SK-N-SH (cell line): Measurements from ENCODE around the gene ESYT3.

Source experiments
- MEF2A ChIP-seq: IDR thresholded peaks from 2 replicates; pipeline ENCODE4 v1.4.0; 2012; ENCODE audit warnings: low read depth, borderline replicate concordance
- POLR2AphosphoS5 ChIP-seq: IDR thresholded peaks from 2 replicates; pipeline ENCODE4 v1.6.1; 2012; ENCODE audit warnings: low read depth, low read length
- RAD21 ChIP-seq: IDR thresholded peaks from 2 replicates; pipeline ENCODE4 v1.6.1; 2012; ENCODE audit warnings: mild to moderate bottlenecking, low read length
- RFX5 ChIP-seq: IDR thresholded peaks from 2 replicates; pipeline ENCODE4 v1.6.1; 2012; ENCODE audit warnings: mild to moderate bottlenecking, improper control_type of control experiment, low read length
- SMC3 ChIP-seq: IDR thresholded peaks from 2 replicates; pipeline ENCODE4 v1.6.1; 2012; ENCODE audit warnings: low read depth, low read length, improper control_type of control experiment
- TCF12 ChIP-seq: IDR thresholded peaks from 2 replicates; pipeline ENCODE4 v1.4.0; 2012
- YY1 ChIP-seq: IDR thresholded peaks from 2 replicates; pipeline ENCODE4 v1.4.0; 2012; ENCODE audit warnings: low read depth, mild to moderate bottlenecking
- TF ChIP-seq, protein P1 (sequence below): fragments of 200-600 bp; sonication (generic); IDR thresholded peaks from 2 replicates; pipeline ENCODE4 v1.6.1; 2017; ENCODE audit warnings: antibody characterized with exemption, mild to moderate bottlenecking, moderate library complexity
- TF ChIP-seq, protein P2 (sequence below): IDR thresholded peaks from 2 replicates; pipeline ENCODE4 v1.4.0; 2012; ENCODE audit warnings: low read depth
- TF ChIP-seq, protein P3 (sequence below): fragments of 150-350 bp; IDR thresholded peaks from 2 replicates; pipeline ENCODE4 v1.6.1; 2017; ENCODE audit warnings: antibody characterized with exemption, low read length, low read depth, borderline replicate concordance
- TF ChIP-seq, protein P4 (sequence below): IDR thresholded peaks from 2 replicates; pipeline ENCODE4 v1.6.1; 2012; ENCODE audit warnings: mild to moderate bottlenecking, low read depth, low read length, moderate library complexity
- TF ChIP-seq, protein P5 (sequence below): fragments of 150-350 bp; IDR thresholded peaks from 2 replicates; pipeline ENCODE4 v1.6.1; 2016; ENCODE audit warnings: mild to moderate bottlenecking, low read depth, low read length

DNA sequence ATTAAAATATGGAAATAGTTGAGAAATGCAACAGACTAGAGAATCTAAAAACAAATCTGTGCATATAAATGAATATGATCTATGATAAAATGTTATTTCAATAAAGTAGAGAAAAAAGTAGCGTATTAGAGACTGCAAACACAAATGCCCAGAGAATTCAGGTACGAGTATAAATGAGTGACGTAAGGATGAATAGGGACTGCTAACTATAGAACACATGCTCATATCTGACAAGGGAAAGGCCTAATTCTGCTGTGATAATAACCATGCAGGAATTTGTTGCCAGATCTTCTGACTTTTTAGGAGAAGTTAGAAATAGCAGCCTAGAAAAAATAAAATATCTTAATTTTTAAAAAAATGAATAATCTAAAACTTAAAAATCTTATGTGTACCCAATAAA, 73.1 kb downstream of the ESYT3 start:
- TF ChIP-seq, protein P1, sequence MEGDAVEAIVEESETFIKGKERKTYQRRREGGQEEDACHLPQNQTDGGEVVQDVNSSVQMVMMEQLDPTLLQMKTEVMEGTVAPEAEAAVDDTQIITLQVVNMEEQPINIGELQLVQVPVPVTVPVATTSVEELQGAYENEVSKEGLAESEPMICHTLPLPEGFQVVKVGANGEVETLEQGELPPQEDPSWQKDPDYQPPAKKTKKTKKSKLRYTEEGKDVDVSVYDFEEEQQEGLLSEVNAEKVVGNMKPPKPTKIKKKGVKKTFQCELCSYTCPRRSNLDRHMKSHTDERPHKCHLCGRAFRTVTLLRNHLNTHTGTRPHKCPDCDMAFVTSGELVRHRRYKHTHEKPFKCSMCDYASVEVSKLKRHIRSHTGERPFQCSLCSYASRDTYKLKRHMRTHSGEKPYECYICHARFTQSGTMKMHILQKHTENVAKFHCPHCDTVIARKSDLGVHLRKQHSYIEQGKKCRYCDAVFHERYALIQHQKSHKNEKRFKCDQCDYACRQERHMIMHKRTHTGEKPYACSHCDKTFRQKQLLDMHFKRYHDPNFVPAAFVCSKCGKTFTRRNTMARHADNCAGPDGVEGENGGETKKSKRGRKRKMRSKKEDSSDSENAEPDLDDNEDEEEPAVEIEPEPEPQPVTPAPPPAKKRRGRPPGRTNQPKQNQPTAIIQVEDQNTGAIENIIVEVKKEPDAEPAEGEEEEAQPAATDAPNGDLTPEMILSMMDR = no peak
- TF ChIP-seq, protein P2, sequence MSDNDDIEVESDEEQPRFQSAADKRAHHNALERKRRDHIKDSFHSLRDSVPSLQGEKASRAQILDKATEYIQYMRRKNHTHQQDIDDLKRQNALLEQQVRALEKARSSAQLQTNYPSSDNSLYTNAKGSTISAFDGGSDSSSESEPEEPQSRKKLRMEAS = no peak
- TF ChIP-seq RFX5 = no peak
- TF ChIP-seq, protein P3, sequence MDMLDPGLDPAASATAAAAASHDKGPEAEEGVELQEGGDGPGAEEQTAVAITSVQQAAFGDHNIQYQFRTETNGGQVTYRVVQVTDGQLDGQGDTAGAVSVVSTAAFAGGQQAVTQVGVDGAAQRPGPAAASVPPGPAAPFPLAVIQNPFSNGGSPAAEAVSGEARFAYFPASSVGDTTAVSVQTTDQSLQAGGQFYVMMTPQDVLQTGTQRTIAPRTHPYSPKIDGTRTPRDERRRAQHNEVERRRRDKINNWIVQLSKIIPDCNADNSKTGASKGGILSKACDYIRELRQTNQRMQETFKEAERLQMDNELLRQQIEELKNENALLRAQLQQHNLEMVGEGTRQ = no peak
- TF ChIP-seq RAD21 = no peak
- TF ChIP-seq, protein P4, sequence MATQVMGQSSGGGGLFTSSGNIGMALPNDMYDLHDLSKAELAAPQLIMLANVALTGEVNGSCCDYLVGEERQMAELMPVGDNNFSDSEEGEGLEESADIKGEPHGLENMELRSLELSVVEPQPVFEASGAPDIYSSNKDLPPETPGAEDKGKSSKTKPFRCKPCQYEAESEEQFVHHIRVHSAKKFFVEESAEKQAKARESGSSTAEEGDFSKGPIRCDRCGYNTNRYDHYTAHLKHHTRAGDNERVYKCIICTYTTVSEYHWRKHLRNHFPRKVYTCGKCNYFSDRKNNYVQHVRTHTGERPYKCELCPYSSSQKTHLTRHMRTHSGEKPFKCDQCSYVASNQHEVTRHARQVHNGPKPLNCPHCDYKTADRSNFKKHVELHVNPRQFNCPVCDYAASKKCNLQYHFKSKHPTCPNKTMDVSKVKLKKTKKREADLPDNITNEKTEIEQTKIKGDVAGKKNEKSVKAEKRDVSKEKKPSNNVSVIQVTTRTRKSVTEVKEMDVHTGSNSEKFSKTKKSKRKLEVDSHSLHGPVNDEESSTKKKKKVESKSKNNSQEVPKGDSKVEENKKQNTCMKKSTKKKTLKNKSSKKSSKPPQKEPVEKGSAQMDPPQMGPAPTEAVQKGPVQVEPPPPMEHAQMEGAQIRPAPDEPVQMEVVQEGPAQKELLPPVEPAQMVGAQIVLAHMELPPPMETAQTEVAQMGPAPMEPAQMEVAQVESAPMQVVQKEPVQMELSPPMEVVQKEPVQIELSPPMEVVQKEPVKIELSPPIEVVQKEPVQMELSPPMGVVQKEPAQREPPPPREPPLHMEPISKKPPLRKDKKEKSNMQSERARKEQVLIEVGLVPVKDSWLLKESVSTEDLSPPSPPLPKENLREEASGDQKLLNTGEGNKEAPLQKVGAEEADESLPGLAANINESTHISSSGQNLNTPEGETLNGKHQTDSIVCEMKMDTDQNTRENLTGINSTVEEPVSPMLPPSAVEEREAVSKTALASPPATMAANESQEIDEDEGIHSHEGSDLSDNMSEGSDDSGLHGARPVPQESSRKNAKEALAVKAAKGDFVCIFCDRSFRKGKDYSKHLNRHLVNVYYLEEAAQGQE = no peak
- TF ChIP-seq, protein P5, sequence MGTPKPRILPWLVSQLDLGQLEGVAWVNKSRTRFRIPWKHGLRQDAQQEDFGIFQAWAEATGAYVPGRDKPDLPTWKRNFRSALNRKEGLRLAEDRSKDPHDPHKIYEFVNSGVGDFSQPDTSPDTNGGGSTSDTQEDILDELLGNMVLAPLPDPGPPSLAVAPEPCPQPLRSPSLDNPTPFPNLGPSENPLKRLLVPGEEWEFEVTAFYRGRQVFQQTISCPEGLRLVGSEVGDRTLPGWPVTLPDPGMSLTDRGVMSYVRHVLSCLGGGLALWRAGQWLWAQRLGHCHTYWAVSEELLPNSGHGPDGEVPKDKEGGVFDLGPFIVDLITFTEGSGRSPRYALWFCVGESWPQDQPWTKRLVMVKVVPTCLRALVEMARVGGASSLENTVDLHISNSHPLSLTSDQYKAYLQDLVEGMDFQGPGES = no peak
- no peak for TF ChIP-seq POLR2AphosphoS5
- no peak for TF ChIP-seq MEF2A
- no peak for TF ChIP-seq SMC3
- TF ChIP-seq TCF12 = no peak
- TF ChIP-seq YY1 = no peak
